SW 1271 (cell line): Measurements from ENCODE around the gene INTS6.
A peak's percentile ranks its signal among the peaks of the same experiment; 100 is the strongest.

Source experiments
- DNase-seq, 2 experiments: peaks; one replicate each; lab custom pipeline; 2025; lab: John Stamatoyannopoulos, UW

The INTS6 gene

GRCh38 chr13:51452361-51453206, at the start of gene INTS6:
INTS6 (minus strand) TSS chr13:51453036; CDS start chr13:51452525, 511 bp downstream.
- DNase-seq = peak; percentile 91 to 98

- no peak for DNase-seq
Measured at GRCh38 chr13:51502153-51502651, 49.4 kb upstream of the INTS6 start.

GRCh38 chr13:51501592-51502152, 48.8 kb upstream of the INTS6 start:
- DNase-seq = no peak

- no peak for DNase-seq
Measured at GRCh38 chr13:51501096-51501495, 48.3 kb upstream of the INTS6 start.

- DNase-seq = no peak
Measured at GRCh38 chr13:51500687-51501086, 47.9 kb upstream of the INTS6 start.

- no peak for DNase-seq
Measured at GRCh38 chr13:51499841-51500240, 47.0 kb upstream of the INTS6 start.

GRCh38 chr13:51495316-51495715, 42.5 kb upstream of the INTS6 start:
- DNase-seq = no peak

GRCh38 chr13:51494156-51494555, 41.3 kb upstream of the INTS6 start:
- DNase-seq = no peak

- DNase-seq = no peak
Measured at GRCh38 chr13:51488212-51488611, 35.4 kb upstream of the INTS6 start.

- DNase-seq = no peak
Measured at GRCh38 chr13:51481656-51482055, 28.8 kb upstream of the INTS6 start.

- DNase-seq = no peak
Measured at GRCh38 chr13:51479199-51479523, 26.3 kb upstream of the INTS6 start.

- DNase-seq = no peak
Measured at GRCh38 chr13:51478418-51479198, 25.8 kb upstream of the INTS6 start.

GRCh38 chr13:51477653-51478324, 25.0 kb upstream of the INTS6 start:
- DNase-seq = no peak

GRCh38 chr13:51477149-51477548, 24.3 kb upstream of the INTS6 start:
- DNase-seq = no peak

- DNase-seq = no peak
Measured at GRCh38 chr13:51475727-51476501, 23.1 kb upstream of the INTS6 start.

- no peak for DNase-seq
Measured at GRCh38 chr13:51469790-51470189, 17.0 kb upstream of the INTS6 start.

GRCh38 chr13:51467730-51468129, 14.9 kb upstream of the INTS6 start:
- no peak for DNase-seq

- DNase-seq = no peak
Measured at GRCh38 chr13:51465124-51465523, 12.3 kb upstream of the INTS6 start.

GRCh38 chr13:51457086-51457815, 4.4 kb upstream of the INTS6 start:
- DNase-seq = no peak

GRCh38 chr13:51456510-51456909, 3.7 kb upstream of the INTS6 start:
- DNase-seq = no peak

- no peak for DNase-seq
Measured at GRCh38 chr13:51455532-51455931, 2.7 kb upstream of the INTS6 start.
